ENCODE results near the gene STXBP1. TPM values are rescaled to one million over a fixed set of nuclear protein-coding genes. Genes with fewer than 3 reads are reported as not detected.

The STXBP1 gene
- total RNA-seq, 1 experiment from 2014 or later, result 44.0 TPM

DNA sequence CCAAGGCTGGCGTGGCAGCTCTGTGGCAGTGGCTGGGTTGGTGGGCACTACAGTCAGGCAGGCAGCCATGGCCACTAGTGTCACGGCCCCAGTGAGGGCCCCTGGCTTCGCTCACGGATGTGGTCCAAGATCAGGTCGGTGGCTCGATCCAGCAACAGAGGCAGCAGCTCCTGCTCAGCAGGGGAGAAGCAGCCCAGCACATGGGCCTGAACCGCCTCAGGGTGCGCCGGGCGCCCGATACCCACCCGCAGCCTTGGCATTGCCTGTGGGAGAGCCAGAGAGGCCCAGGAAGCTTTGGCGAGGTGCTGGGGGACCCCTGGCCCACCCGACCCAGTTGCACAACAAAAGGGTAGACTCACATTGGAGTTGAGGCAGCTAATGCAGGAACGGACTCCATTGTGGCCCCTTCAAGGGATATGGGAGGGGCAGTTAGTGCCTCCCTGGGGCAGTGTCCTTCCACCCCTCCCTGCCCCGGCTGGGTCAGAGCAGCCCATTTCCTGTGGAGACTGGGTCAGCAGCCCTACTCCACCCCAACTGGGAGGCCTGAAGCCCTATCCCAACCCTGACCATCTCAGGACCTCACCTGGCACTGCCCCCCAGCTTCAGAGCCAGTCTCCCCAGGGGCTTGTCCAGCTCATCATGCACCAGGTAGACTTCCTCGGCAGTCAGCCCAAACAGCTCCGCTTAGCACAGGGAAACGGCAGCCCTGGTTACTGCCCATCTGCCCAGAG lies 102.1 kb downstream of the STXBP1 start:
- intact Hi-C loops (cut with micrococcal nuclease; ENCODE audit: unreplicated experiment), result no loop called here
- DNase-seq, result no peak
- Histone ChIP-seq H3K4me3 (peak overlapping the region; percentile 51; the same call in 1 of the 2 replicates), H4K20me1 (ENCODE audit: insufficient read depth) (peaks cover 11% of the 10 kb centered on the region; the same call in 1 of the 2 replicates), H3K27me3 (ENCODE audit: insufficient read depth, low read depth) (no peaks in the 10 kb centered on the region), H3K9me3 (ENCODE audit: insufficient read depth, low read depth) (no peaks in the 10 kb centered on the region), H3K79me2 (ENCODE audit: low read depth) (peaks cover 10% of the 10 kb centered on the region; the same call in 1 of the 2 replicates), H3K36me3 (ENCODE audit: low read depth) (no peaks in the 10 kb centered on the region), H3K27ac (no peak overlapping the region), H3K4me2 (peak overlapping the region; percentile 97), H2AFZ (no peak overlapping the region), H3K4me1 (replicated peaks; ENCODE audit: insufficient read depth) (0 out of 2 replicates have a peak, but pooled peaks cover 4% of the 10 kb centered on the region), H3F3A (ENCODE audit: insufficient read depth, low read depth) (peaks cover 1% of the 10 kb centered on the region; the same call in 1 of the 2 replicates), H3K9me2 (ENCODE audit: insufficient read depth) (no peaks in the 10 kb centered on the region)
- ChIA-PET POLR2A (ENCODE audit: unreplicated experiment) (interaction anchor here (0.6 to 0.7 kb wide), 3 partner anchors 10 to 42 kb away, joined by 4 to 18 read pairs (median 4); no protein-coding TSS in a partner anchor), CTCF (no interaction called here)
- no TSS peak for BruUV-seq (replicated peaks)
- TF ChIP-seq CTCF (conservative IDR thresholded peaks at IDR 0.05) (no peak), EZH2 (IDR thresholded peaks at IDR 0.05; ENCODE audit: low read depth) (no peak)

GRCh38 chr9:127714951-127715469 lies 102.9 kb downstream of the STXBP1 start:
- Histone ChIP-seq H4K20me1 (ENCODE audit: insufficient read depth) (peaks cover 11% of the 10 kb centered on the region; the same call in 1 of the 2 replicates), H3K27ac (no peak overlapping the region), H3K27me3 (ENCODE audit: insufficient read depth, low read depth) (no peaks in the 10 kb centered on the region), H3F3A (ENCODE audit: insufficient read depth, low read depth) (peaks cover 9% of the 10 kb centered on the region; the same call in 1 of the 2 replicates), H3K9me2 (ENCODE audit: insufficient read depth) (no peaks in the 10 kb centered on the region), H3K4me2 (peak overlapping the region; percentile 97), H3K4me3 (peak overlapping the region; percentile 92), H3K9me3 (ENCODE audit: insufficient read depth, low read depth) (no peaks in the 10 kb centered on the region), H2AFZ (peak overlapping the region; percentile 99), H3K79me2 (ENCODE audit: low read depth) (peaks cover 10% of the 10 kb centered on the region; the same call in 1 of the 2 replicates), H3K4me1 (replicated peaks; ENCODE audit: insufficient read depth) (0 out of 2 replicates have a peak, but pooled peaks cover 4% of the 10 kb centered on the region), H3K36me3 (ENCODE audit: low read depth) (no peaks in the 10 kb centered on the region)
- CTCF ChIA-PET, result no interaction called here
- TF ChIP-seq EZH2 (IDR thresholded peaks at IDR 0.05; ENCODE audit: low read depth) (no peak), CTCF (conservative IDR thresholded peaks at IDR 0.05) (no peak)
- peak in 1 of 2 experiments; percentile 46 for DNase-seq
- no TSS peak for BruUV-seq (replicated peaks)
- intact Hi-C loops (cut with micrococcal nuclease; ENCODE audit: unreplicated experiment), result no loop called here
- POLR2A ChIA-PET (ENCODE audit: unreplicated experiment), result no interaction called here

DNA sequence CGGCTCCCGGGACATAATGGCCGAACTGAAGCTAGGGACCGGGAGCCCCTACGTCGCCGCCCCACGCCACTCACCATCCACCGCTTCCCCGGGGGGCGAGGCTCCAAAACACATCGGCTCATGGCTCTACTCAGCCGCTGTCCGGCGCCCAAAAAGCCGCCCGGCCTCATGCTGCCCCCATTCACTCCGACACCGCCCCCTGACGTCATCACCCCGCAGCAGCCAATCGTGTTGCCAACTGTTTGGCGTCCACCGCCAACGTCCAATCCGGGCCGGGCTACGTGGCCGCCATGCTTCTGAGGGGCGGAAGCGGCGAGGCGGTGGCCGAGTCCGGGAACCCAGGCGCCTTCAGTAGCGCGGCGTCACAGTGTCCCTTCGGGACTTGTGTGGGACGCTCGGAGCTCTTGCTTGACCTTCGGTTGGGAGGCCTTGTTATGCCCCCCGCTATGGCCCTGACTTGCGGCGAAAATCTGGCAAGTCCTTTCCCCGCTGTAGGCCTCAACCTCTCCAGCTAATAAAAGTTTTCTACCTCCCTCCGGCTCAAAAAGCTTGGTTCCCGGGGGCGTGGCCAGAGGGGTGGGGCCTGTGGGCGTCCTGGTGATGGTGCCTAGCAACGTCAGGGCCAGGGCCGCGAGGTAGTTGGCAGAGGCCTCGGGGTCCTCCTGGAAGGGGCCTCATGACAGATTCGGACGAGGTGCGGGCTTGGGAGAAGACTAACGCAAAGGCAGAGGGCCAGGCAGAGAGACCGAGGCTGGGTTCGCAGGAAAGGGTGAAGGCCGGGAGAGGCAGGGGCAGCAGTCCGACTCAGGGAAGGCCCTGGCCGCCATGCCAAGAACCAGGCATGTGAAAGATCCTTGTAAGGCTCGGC lies 103.6 kb downstream of the STXBP1 start, which contains the start of the genes PTRH1 and TTC16:
PTRH1 (minus strand) TSS at position 194 of the 868 bp plus-strand sequence; CDS start at position 170, 24 bp downstream.
TTC16 (plus strand) TSS at position 610 of the 868 bp plus-strand sequence; CDS start at position 677, 67 bp downstream.
- Histone ChIP-seq H3K36me3 (ENCODE audit: low read depth) (no peaks in the 10 kb centered on the region), H3K4me3 (peak within 1 kb of the TSS; percentile 92), H3K9me3 (ENCODE audit: insufficient read depth, low read depth) (no peaks in the 10 kb centered on the region), H3K27me3 (ENCODE audit: insufficient read depth, low read depth) (no peaks in the 10 kb centered on the region), H3F3A (ENCODE audit: insufficient read depth, low read depth) (peaks cover 9% of the 10 kb centered on the region; the same call in 1 of the 2 replicates), H3K79me2 (ENCODE audit: low read depth) (peaks cover 10% of the 10 kb centered on the region; the same call in 1 of the 2 replicates), H2AFZ (peak within 1 kb of the TSS; percentile 99), H4K20me1 (ENCODE audit: insufficient read depth) (peaks cover 11% of the 10 kb centered on the region; the same call in 1 of the 2 replicates), H3K9me2 (ENCODE audit: insufficient read depth) (no peaks in the 10 kb centered on the region), H3K27ac (no peak within 1 kb of the TSS; the same call in 1 of the 2 replicates), H3K4me1 (replicated peaks; ENCODE audit: insufficient read depth) (0 out of 2 replicates have a peak, but pooled peaks cover 4% of the 10 kb centered on the region), H3K4me2 (peak within 1 kb of the TSS; percentile 97)
- POLR2A ChIA-PET (ENCODE audit: unreplicated experiment), result interaction anchor here (0.5 to 0.6 kb wide), 2 partner anchors 198 to 292 kb away, joined by 4 to 10 read pairs; partner anchors contain the start of gene ZNF79
- CTCF ChIA-PET, result no interaction called here
- intact Hi-C loops (cut with micrococcal nuclease; ENCODE audit: unreplicated experiment), result no loop called here
- TF ChIP-seq CTCF (conservative IDR thresholded peaks at IDR 0.05), result no peak
- TF ChIP-seq EZH2 (IDR thresholded peaks at IDR 0.05; ENCODE audit: low read depth), result no peak
- BruUV-seq (replicated peaks), result TSS peak; percentile 75
- DNase-seq, result peak; percentile 87 to 98
